Left colon (tissue), 2 donors: ENCODE results near the gene RIC1. TPM values are rescaled to one million over a fixed set of nuclear protein-coding genes. Genes with fewer than 3 reads are reported as not detected.
"Not testable (repeated sequence)": the region's sequence is repeated elsewhere in the genome, so short reads cannot be mapped to it uniquely, and the experiment has no call there.

Experiments used
- ATAC-seq: fragments of 200-7000 bp; cut with Tn5 transposase; one replicate; pipeline ENCODE4 v1.9.1; 2020; ENCODE audit warnings: mild to moderate bottlenecking, moderate library complexity
- DNase-seq, 2 donors: peaks; one replicate each; pipeline ENCODE4 v3.0.0-alpha.2; 2020
- intact Hi-C, 2 donors: fragments of 100-400 bp; cut with DNase I in 1 of 2; cut with micrococcal nuclease in 1 of 2; formaldehyde crosslinking; loops; one replicate each; pipeline versions ENCODE4 v1.11.2 to v1.14.0; 2022; cut with DNase I, micrococcal nuclease
- long read RNA-seq: library from polyadenylated mRNA; unstranded; transcript quantifications from one replicate; pipeline ENCODE4 v2.0.0, GENCODE V29; 2021
- total RNA-seq, 2 donors: library from RNA; stranded (reverse); fragmentation: NEBNext Ultra II Directional; extraction: Animal tissue kit (Norgen Biotek cat#: 25700); gene quantifications; one replicate each; pipeline ENCODE4 v1.2.1, GENCODE V29; 2021
- donor health status: DM: no; HTN: no; CAD: no.
- donor health status: DM: yes; HTN: yes; CAD: no.

The RIC1 gene, protein sequence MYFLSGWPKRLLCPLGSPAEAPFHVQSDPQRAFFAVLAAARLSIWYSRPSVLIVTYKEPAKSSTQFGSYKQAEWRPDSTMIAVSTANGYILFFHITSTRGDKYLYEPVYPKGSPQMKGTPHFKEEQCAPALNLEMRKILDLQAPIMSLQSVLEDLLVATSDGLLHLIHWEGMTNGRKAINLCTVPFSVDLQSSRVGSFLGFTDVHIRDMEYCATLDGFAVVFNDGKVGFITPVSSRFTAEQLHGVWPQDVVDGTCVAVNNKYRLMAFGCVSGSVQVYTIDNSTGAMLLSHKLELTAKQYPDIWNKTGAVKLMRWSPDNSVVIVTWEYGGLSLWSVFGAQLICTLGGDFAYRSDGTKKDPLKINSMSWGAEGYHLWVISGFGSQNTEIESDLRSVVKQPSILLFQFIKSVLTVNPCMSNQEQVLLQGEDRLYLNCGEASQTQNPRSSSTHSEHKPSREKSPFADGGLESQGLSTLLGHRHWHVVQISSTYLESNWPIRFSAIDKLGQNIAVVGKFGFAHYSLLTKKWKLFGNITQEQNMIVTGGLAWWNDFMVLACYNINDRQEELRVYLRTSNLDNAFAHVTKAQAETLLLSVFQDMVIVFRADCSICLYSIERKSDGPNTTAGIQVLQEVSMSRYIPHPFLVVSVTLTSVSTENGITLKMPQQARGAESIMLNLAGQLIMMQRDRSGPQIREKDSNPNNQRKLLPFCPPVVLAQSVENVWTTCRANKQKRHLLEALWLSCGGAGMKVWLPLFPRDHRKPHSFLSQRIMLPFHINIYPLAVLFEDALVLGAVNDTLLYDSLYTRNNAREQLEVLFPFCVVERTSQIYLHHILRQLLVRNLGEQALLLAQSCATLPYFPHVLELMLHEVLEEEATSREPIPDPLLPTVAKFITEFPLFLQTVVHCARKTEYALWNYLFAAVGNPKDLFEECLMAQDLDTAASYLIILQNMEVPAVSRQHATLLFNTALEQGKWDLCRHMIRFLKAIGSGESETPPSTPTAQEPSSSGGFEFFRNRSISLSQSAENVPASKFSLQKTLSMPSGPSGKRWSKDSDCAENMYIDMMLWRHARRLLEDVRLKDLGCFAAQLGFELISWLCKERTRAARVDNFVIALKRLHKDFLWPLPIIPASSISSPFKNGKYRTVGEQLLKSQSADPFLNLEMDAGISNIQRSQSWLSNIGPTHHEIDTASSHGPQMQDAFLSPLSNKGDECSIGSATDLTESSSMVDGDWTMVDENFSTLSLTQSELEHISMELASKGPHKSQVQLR (N-terminal part only)
- total RNA-seq, result 10 to 100 TPM; 15.2 to 16.9 TPM
- long read RNA-seq, full-length matches to known transcripts, result 2 of 6 reads
- long read RNA-seq, partial matches to known transcripts, result 1 of 6 reads
- long read RNA-seq, other reads (novel, unspliced or antisense), result 3 of 6 reads

- peak; percentile 87 for ATAC-seq
- DNase-seq, result peak; percentile 91
- intact Hi-C loops, result no loop called here
Observed at GRCh38 chr9:5628530-5629311, at the start of gene RIC1. Gene RIC1 (plus strand): TSS chr9:5629107. CDS start chr9:5629310, 203 bp downstream.

DNA sequence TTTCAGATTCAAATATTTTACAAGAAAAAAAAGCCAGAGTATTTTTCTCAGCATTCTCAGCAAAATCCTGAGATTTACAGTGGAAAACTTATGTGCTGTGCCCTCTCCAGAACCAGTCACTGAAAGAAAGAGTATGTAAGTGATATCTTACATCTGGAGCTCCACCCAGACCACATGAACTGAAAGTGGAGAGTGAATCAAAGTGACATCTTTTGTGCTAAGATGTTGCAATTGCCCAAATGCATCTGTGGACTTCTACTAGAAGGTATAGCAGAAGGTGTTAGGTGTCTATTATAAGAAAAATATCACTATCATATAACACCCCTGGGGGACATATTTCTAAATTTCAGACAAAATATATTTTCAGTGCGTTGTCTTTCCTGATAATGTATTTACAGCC lies 49.0 kb upstream of the RIC1 start:
- DNase-seq, result no peak
- intact Hi-C loops, result no loop called here
- ATAC-seq, result no peak

DNA sequence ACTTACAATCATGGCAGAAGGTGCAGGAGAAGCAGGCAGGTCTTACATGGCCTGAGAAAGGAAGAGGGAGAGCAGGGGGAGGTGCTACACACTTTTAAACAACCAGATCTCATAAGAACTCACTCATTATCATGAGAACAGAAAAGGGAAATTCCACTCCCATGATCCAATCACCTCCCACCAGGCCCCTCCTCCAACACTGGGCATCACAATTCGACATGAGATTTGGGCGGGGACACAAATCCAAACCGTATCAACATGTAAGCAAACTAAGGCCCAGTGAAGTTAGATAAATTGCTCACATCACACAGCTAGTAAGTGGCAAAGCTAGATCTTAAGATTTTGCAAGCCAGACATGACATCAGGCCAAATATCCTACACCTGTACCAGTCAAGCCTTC lies 48.3 kb upstream of the RIC1 start:
- no peak for ATAC-seq
- intact Hi-C loops, result no loop called here
- DNase-seq, result no peak

DNA sequence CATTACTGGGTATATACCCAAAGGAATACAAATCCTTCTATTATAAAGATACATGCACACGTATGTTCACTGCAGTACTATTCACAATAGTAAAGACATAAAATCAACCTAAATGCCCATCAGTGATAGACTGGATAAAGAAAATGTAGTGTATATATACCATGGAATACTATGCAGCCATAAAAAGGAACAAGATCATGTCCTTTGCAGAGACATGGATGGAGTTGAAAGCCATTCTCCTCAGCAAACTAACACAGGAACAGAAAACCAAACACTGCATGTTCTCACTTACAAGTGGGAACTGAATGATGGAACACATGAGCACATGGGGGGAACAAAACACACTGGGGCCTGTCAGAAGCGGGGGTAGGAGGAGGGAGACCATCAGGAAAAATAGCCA lies 47.2 kb upstream of the RIC1 start:
- ATAC-seq, intact Hi-C loops, DNase-seq: not testable (repeated sequence)

GRCh38 chr9:5582835-5583195 lies 46.1 kb upstream of the RIC1 start:
- no peak for ATAC-seq
- intact Hi-C loops, result no loop called here
- peak in 1 of 2 donors; percentile 13 for DNase-seq

GRCh38 chr9:5586391-5586802 lies 42.5 kb upstream of the RIC1 start:
- DNase-seq, result no peak
- no peak for ATAC-seq
- intact Hi-C loops, result no loop called here

- intact Hi-C loops, result no loop called here
- ATAC-seq (no peak), DNase-seq (no peak)
Observed at GRCh38 chr9:5587024-5587423, 41.9 kb upstream of the RIC1 start.

- DNase-seq, result no peak
- intact Hi-C loops, result loop anchor here in 1 of 2 donors (10.0 kb wide), 2 partner anchors 137 to 407 kb away; partner anchors contain the start of genes CD274 and INSL6
- no peak for ATAC-seq
Observed at GRCh38 chr9:5592231-5592630, 36.7 kb upstream of the RIC1 start.

- DNase-seq, result no peak
- intact Hi-C loops, result loop anchor here in 1 of 2 donors (10.0 kb wide), 2 partner anchors 138 to 408 kb away; partner anchors contain the start of genes CD274 and INSL6
Observed at GRCh38 chr9:5592904-5593303, 36.0 kb upstream of the RIC1 start.

GRCh38 chr9:5593904-5594303 lies 35.0 kb upstream of the RIC1 start:
- DNase-seq (no peak), ATAC-seq (no peak)
- intact Hi-C loops, result loop anchor here in 1 of 2 donors (10.0 kb wide), 2 partner anchors 139 to 409 kb away; partner anchors contain the start of genes CD274 and INSL6

More at GRCh38 chr9:5592904-5593303, 36.0 kb upstream of the RIC1 start:
- ATAC-seq, result no peak

GRCh38 chr9:5596173-5596572 lies 32.7 kb upstream of the RIC1 start:
- ATAC-seq, result no peak
- intact Hi-C loops, result loop anchor here in 1 of 2 donors (10.0 kb wide), 2 partner anchors 141 to 411 kb away; partner anchors contain the start of genes CD274 and INSL6
- no peak for DNase-seq

- intact Hi-C loops, result no loop called here
- ATAC-seq (peak; percentile 76), DNase-seq (no peak)
Observed at GRCh38 chr9:5608298-5609225, 20.3 kb upstream of the RIC1 start.

DNA sequence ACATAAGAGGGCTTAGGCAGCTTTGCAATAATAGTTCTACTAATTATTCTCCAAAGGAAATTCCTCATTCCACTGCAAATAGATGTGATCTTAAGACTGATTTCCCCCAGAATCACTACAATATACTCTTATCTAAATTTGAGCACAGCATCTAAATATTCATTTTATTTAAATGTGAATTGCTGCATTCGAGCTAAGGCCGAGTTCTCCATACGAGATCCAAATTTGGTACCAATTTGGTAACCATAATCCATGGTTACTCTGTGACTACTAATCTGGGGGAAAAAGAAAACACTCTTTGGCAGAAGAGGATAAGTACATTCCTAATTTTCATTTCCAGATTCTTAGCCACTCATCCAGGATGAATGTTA lies 19.7 kb upstream of the RIC1 start:
- DNase-seq (no peak), ATAC-seq (no peak)
- intact Hi-C loops, result no loop called here

DNA sequence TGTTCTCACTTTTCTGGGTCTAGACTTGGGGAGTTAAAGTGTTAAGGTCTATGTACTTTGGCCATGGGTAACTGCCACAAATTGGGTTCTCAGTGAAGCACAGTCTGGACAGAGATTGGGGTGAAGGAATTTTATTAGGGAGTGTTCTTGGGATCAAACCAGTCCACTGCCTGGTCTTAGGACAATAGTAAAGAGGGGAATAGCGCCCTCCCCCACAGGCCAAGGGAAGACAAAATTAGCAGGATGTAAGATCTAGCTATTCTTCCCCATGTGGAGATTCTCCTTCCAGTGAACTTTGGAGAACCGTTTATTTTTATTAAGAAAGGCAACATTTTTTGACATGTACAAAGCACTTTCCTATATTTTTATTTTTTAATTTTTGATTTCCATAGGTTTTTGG lies 18.4 kb upstream of the RIC1 start:
- intact Hi-C loops, result no loop called here
- no peak for ATAC-seq
- DNase-seq, result no peak

GRCh38 chr9:5611321-5612184 lies 17.4 kb upstream of the RIC1 start:
- intact Hi-C loops, result no loop called here
- no peak for ATAC-seq
- no peak for DNase-seq

DNA sequence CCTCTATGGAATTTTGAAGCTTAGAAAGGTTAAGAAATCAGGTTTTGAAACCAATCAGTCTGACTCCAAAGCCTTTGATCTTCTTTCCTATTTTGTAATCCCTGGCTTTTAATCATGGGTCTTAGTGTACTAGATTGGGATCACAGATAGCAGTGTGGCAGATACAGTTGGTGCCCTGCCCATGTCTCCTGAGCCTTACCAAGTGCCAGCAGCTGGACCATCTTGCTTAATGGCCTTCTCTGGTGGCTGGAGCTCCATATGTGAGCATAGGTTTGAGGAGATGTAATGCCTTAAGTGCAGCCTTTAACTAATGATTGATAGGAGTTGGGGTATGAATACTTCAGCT lies 16.7 kb upstream of the RIC1 start:
- DNase-seq (no peak), ATAC-seq (no peak)
- intact Hi-C loops, result no loop called here
